Measurements from ENCODE around the gene DEDD2.
A peak's percentile ranks its signal among the peaks of the same experiment; 100 is the strongest.
"Not testable (repeated sequence)": the region's sequence is repeated elsewhere in the genome, so short reads cannot be mapped to it uniquely, and the experiment has no call there.

The DEDD2 gene

DNA sequence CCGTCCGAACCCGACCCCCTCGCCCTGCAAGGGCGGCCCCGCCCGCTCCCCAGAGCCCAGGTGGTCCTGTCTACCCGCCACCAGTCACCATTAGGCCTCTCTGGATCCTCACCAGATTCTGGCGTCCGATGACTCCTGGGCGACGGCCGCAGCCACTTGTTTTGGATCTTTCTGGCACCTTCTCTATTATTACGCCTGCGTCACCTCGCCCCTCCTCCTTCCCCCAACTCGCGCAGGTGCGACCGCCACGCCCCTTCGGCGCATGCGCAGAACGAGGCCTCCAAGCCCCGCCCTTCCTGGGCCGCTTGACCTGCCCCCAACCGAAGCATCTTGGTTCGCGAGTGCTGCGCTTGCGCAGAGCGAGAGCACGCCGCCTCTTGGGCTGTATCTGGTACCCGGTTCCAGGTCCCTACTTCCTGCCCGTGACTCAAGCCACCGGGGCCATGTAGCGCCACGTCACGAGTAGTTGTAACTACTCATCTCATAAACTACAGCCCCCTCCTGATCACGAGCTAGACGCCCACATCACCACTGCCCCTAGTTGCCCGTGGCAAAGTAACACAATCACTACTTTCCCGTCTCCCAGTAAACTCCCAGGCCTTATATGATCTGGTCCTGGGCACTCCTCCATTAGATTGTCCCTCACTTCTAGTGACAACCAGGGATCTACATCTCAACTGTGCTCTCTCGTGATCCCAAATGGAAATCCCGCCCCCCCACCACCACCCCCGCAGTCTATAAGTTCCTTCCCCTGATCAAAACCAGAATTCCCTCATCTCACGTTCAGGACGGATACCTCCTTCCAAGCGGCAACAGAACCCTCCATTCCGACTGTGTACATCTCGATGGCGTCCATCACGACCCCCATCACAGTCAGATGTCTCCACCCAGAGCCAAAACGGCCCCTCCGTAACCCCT, at the start of gene DEDD2:
Gene DEDD2, minus strand, starts transcription at position 158 of the 918 bp plus-strand sequence. CDS start 670 bp downstream, outside the sequence.
- peak; percentile 100 for DNase-seq (ENCODE audit: low read depth)

DNA sequence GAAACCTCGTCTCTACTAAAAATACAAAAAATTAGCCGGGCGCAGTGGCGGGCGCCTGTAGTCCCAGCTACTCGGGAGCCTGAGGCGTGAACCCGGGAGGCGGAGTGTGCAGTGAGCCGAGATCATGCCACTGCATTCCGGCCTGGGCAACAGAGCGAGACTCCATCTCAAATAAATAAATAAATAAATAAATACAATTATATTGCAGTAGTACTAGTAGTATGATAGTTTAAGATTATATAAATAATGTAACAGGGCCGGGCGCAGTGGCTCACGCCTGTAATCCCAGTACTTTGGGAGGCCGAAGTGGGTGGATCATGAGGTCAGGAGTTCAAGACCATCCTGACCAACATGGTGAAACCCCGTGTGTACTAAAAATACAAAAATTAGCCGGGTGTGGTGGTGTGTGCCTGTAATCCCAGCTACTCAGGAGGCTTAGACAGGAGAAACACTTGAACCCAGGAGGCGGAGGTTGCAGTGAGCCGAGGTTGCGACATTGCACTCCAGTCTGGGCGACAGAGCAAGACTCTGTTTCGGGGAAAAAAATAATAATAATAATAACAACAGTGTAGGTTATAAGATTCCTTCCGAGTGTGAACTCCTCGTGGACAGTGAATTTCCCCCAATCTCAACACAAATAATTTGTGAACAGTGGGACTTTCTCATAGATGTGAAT, 49.6 kb upstream of the DEDD2 start:
- not testable (repeated sequence) for DNase-seq (ENCODE audit: low read depth)

GRCh38 chr19:42266105-42266504, 48.6 kb upstream of the DEDD2 start:
- DNase-seq (ENCODE audit: low read depth), result not testable (repeated sequence)

GRCh38 chr19:42261763-42262162, 44.3 kb upstream of the DEDD2 start:
- no peak for DNase-seq (ENCODE audit: low read depth)

- DNase-seq (ENCODE audit: low read depth), result not testable (repeated sequence)
These were observed 40.4 kb upstream of the DEDD2 start for GRCh38 chr19:42257842-42258241.

DNA sequence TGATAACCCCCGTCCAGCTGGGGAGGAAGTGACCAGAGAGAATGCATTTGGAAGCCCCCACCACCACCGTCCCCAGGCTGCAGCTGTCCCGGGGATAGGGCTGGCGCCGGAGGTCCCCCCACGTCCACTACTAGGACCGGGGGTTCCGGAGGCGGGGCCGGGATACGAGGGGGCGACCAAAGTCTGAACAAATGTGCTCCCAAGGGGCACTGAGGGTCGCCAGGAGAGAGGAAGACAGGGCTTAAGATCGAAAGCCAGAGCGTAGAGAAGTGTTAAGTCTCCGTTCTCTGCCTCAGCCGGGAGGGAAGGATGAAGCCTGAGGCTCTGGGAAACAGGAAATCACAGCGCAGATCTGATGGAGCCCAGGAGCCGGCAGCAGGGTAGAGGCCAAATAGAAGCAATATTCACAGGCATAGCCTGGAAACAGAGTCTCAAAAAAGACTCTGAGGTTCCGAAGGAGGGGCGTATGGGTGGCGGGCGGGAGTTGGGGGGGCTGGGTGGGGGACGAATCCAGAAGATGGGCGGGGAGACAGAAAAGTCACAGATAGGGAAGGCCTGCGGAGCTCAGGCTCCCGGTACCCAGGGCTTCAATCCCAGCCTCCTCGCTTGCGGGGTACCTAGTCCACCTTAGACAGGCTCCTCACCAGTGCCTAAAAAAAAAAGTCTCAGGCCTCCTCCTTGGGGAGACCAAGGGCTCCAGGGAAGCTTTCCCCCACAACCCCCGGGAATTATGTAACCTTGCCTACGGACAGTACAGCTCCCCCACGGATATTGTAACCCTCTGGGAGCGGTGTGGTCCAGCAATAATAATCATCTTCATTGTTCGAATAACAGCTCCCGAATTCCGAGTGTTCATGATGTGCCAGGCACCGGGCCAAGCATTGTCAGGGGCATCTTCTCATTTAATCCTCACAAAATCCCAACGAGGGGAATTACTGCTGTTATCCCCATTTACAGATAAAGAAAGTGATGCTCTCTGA, 38.6 kb upstream of the DEDD2 start:
- DNase-seq (ENCODE audit: low read depth), result no peak

DNA sequence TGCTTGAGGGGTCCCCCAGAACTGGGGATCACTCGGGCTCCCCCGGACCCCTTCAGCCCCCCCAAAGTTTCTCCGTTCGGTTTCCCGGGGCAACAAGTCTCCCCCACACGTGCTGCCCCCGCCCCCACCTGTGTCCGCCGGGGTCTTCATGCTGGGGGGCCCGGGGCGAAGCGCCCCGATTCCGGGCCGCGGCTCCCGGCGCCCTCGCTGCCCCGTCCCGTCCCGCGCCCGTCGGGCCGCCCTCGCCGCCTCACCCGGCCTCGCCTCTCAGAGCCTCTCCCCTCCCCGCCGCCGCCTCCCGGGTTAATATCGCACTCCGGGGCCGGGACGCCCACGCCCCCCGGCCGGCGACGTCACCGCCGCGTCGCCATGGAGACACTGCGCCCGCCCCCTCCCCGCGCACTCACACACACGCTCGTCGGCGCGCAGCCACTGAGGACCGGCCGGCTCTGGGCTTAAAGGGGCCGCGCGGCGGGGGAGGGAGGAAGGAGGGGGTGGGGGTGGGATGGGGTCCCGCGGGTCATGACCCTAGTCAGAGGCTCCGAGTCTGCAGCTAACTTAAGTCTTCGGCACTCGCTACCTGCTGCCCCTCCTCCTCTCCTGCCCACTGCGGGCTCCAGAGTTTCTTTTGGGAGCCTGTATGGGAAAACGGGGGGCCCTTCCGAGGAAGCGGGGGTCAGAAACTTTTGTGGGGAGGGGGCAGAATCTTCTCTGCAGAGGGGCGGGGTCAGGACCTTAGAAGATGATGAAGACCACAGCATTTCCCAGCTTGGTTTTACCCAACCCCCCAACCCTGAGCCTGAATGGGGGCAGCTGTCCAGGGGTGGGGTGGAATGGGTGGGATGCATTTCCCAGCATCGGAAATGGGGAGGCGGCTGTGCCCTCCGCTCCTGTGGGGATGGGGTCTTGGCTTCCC, 37.6 kb upstream of the DEDD2 start, which contains the start of gene ERF:
Gene ERF, minus strand, starts transcription at position 279 of the 916 bp plus-strand sequence. Its CDS starts 129 bp downstream, at position 150.
- peak; percentile 89 for DNase-seq (ENCODE audit: low read depth)

GRCh38 chr19:42254089-42254849, 36.8 kb upstream of the DEDD2 start:
- DNase-seq (ENCODE audit: low read depth), result peak; percentile 73

DNA sequence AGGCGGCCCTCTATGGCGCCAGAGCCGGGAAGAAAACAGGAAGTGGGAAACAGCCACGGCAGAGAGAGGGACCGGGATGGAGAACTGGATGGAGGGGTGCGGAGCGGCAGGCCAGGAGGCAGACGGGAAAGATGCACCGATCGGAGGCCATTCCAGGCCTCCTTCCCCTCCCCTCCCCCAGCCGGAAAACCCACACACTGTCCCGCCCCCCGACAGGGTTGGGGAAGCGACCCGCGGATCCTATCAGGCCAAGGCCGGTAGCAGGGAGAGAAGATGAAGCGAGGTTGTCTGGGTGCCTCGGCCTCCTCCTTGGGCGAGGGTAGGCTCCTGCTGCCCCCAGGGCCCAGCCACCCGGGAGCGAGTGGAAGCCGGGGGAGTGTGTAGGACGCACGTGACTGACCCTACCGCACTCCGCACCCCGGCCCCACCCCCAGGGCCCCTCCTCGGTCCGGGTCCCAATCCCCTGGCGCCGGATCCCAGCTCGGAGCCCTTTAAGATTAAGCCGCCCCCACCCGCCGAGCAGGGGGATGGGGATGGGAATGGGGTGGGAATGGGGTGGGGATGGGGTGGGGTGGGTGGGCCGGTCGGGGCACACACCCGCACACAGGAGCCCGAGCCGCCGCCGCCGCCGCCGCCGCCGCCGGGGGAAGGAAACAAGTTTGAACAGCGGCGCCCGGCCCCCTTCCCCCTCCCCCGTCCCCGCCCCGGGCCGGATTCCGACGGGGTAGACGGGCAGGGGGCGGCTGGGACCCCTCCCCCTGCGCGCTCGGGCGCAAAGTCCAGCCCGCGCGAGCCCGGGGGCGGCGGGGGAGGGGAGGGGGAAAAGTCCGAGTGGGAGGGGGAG, 36.0 kb upstream of the DEDD2 start:
- DNase-seq (ENCODE audit: low read depth), result peak; percentile 51

DNA sequence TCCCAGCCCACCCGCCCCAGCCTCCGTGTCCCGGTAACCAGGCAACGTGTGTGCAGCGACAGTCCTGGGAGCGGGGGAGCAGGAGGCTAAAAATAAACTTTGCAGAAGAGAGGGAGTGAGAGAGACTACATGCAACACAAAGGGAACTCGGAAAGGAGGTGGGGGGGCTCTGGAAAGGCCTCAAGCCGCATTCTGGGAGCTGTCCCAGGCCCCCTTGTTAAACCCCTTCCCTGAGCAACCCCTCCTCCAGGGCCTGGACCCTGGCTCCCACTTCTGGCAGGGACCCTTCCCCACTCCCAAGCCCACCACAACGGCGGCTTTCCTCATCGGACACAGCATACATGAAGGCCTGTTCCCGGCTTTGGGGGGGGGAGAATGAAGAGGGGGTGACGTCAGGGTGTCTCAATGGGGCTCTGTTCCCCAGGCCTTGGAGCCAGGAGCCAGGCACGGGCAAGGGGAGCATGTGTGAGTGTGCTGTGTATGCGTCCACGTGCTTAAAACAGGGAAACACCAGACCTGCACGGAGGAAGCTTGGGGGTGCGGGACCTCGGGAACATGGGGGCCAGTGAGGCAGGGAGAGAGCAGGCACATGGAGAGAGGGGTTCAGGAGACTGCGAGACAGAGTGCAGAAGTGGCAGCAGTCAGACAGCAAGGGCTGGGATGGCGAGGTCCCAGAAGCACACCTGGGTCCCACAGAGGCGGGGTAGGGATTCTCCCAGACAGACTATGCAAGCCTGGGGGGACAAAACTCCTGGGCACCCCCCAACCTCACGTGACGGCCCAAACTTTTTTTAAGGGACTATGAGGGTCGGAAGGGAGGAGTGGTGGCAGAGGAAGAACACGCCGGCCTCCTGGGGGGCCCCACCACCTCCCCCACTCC, 35.1 kb upstream of the DEDD2 start:
- DNase-seq (ENCODE audit: low read depth), result no peak

GRCh38 chr19:42251572-42252358, 34.3 kb upstream of the DEDD2 start:
- no peak for DNase-seq (ENCODE audit: low read depth)

DNA sequence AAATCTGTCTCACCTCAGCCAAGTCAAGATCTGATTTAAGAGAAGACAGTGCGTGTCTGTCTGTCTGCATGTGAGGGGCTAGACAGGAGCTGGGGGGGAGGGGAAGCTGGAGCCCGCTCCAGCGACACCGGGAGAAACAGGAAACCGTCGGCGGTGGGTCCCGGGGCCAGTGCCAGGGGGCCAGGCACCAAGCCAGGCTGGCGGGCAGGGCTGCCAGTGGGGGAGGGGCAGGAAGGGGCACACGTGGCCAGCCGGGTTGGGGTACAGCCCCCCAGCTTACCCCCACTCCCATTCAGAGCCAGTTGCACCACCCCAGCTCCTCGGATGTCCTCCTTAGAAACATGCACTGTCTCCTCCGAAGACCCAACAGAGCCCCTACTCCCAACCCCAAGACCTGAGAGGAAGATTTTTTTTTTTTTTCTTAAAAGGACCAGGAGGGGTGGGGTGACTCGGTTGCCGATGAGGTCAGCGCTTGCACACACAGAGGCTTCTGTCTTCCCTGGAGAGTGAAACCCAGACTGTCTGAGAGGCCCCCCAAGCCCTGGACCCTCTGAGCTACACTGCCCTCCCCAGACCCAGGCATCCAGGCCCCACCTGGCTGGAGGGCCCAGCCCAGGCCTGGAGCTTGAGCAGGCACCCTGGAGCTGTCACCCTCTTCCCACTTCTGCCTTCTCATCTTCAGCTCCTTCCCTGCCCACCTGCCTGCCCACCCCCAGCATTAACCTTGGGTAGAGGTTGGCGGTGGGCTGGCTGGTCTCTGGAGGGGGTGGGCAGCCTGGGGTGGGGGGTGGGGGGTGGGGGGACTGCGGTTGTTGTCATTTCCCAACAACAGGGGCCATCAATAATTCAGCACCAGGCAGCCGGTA, 33.4 kb upstream of the DEDD2 start:
- no peak for DNase-seq (ENCODE audit: low read depth)

DNA sequence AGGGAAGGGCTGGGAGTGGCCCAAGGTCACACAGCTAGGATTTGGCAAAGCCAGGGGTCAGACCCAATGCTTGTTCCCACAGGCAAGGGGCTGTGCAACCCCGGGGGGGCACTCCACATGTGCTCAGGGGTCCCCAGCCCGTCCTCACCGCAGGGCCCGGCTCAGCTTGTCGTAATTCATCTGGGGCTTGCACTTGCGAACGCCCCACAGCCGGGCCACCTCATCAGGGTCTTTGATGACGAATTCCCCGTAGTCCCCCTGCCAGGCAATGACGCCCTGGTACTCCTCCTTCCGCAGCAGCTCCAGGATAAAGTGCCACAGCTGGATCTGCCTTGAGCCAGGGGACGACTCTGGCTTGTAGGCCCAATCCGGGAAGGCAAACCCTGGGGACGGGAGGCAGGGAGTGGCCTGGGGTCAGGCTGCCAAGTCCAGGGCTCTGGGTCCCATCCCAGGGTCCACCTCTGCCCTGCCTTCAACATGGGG, 32.7 kb upstream of the DEDD2 start:
- DNase-seq (ENCODE audit: low read depth), result no peak

DNA sequence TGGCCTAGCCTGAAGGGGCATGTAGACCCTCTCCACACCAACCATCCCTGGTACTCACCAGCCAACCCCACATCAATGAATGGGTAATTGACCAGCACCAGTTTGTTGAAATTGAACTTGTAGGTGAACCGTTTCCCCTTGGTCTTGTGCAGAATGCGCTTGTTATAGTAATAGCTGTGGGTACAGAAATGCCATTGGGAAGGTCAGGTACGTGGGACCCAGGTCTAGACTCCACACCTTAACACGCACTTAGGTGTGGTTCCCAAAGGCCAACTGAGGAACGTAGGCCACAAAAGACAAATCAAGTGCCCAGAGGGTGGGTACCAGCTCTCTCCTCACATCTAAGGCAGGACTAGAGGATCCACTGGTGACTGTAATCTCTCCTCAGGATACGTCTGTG, 32.3 kb upstream of the DEDD2 start:
- no peak for DNase-seq (ENCODE audit: low read depth)

DNA sequence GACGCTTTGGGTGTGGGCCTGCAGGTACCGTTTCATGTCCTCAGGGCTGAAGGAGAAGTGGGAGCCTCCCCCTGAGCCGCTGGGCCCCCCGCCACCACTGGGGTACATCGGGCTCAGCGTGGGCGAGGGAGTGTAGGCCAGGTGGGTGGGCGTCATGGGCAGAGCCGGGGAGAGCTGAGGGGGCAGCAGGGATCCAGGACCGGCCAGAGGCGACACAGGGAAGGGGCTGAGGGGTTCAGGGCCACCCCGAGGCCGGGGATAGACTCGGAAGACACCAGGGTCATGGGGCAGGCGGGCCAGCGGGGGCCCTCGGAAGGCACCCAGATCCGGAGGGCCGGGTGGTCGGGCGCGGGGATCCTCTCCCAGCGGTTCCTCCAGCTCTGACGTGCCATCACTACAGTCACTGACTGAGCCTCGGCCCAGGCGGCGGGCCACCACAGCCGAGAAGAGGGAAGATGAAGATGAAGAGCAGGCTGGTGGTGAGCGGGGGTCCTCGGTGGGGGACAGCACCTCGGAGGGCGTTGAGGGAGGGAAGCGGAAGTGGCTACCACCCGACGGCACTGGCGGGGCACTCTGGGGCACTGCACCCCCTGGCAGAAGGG, 31.8 kb upstream of the DEDD2 start:
- no peak for DNase-seq (ENCODE audit: low read depth)
